A549 (cell line): Measurements from ENCODE around the gene ACOT7. TPM values are rescaled to one million over a fixed set of nuclear protein-coding genes. Genes with fewer than 3 reads are reported as not detected.

Experiments used
- ATAC-seq, 2 experiments: fragments of 200-7000 bp in 1 of 2; fragments of >200 bp in 1 of 2; cut with Nextera tagmentation in 1 of 2; cut with Tn5 transposase in 1 of 2; 3 replicates each; pipeline versions ENCODE4 v1.8.0 to v1.9.1; 2018 to 2020; ENCODE audit warnings: mild to moderate bottlenecking in 1 of 2, moderate library complexity in 1 of 2
- CTCF ChIA-PET: fragments of 300-600 bp; sonication (Branson Sonifier 250); formaldehyde crosslinking; extraction: SDS; loops from one replicate; lab custom pipeline; 2021; ENCODE audit warnings: antibody characterized with exemption, inconsistent platforms; lab: Yijun Ruan, JAX
- POLR2A ChIA-PET: fragments of 350-600 bp; formaldehyde crosslinking; extraction: SDS; loops from one replicate; lab custom pipeline; 2021; ENCODE audit warnings: antibody characterized with exemption, inconsistent platforms; lab: Yijun Ruan, JAX
- DNase-seq, 2 experiments: peaks; one replicate each; pipeline versions ENCODE4 v3.0.0 to v3.0.0-alpha.2; 2011 to 2016; ENCODE audit warnings: low read depth in 1 of 2, low spot score in 1 of 2
- FAIRE-seq: peaks from 2 replicates; lab custom pipeline; 2011; peaks lifted over from hg19 to GRCh38; lab: Jason Lieb, UNC
- H3K27ac ChIP-seq, 2 experiments: fragments of >200 bp; sonication (Bioruptor Twin); formaldehyde crosslinking; 3 replicates each; pipeline ENCODE4 v1.5.1; 2016 to 2017
- H3K4me1 ChIP-seq: fragments of >200 bp; sonication (Bioruptor Twin); formaldehyde crosslinking; 3 replicates; pipeline ENCODE4 v1.6.1; 2016
- H3K4me2 ChIP-seq: fragments of >200 bp; sonication (Bioruptor Twin); formaldehyde crosslinking; 3 replicates; pipeline ENCODE4 v1.6.1; 2016
- H3K4me3 ChIP-seq: fragments of >200 bp; sonication (Bioruptor Twin); formaldehyde crosslinking; 3 replicates; pipeline ENCODE4 v1.5.1; 2016
- H3K9me3 ChIP-seq: fragments of >200 bp; sonication (Bioruptor Twin); formaldehyde crosslinking; 3 replicates; pipeline ENCODE4 v1.6.1; 2016
- CHD2 ChIP-seq: fragments of 150-350 bp; IDR thresholded peaks from 2 replicates; pipeline ENCODE4 v1.6.1; 2014; ENCODE audit warnings: low read length; ENCODE audit not compliant: partially characterized antibody
- CHD4 ChIP-seq: fragments of 200-600 bp; sonication (generic); IDR thresholded peaks from 2 replicates; pipeline ENCODE4 v1.6.1; 2016; ENCODE audit warnings: antibody characterized with exemption, mild to moderate bottlenecking, borderline replicate concordance
- EHF ChIP-seq: fragments of 250-450 bp; sonication (Bioruptor Pico); IDR thresholded peaks from 2 replicates; pipeline ENCODE4 v1.5.0; 2020; ENCODE audit warnings: mild to moderate bottlenecking
- EP300 ChIP-seq, 2 experiments: fragments of >200 bp; sonication (Bioruptor Twin); formaldehyde crosslinking; IDR thresholded peaks; 2 replicates in 1 of 2; 3 replicates in 1 of 2; pipeline ENCODE4 v1.6.1; 2016 to 2017
- ESRRA ChIP-seq: fragments of 150-350 bp; IDR thresholded peaks from 2 replicates; pipeline ENCODE4 v1.6.1; 2014; ENCODE audit warnings: mild to moderate bottlenecking, low read length, borderline replicate concordance
- FOSB ChIP-seq: fragments of 250-450 bp; sonication (Bioruptor Pico); IDR thresholded peaks from 2 replicates; pipeline ENCODE4 v1.5.0; 2020; ENCODE audit warnings: mild to moderate bottlenecking, moderate library complexity
- FOSL2 ChIP-seq, 2 experiments: fragments of 450-650 bp in 1 of 2; fragments of >200 bp in 1 of 2; sonication (Bioruptor Twin) in 1 of 2; formaldehyde crosslinking; IDR thresholded peaks; 2 replicates each; pipeline versions ENCODE4 v1.5.0 to v1.6.1; 2016 to 2020; ENCODE audit warnings: mild to moderate bottlenecking in 1 of 2, moderate library complexity in 1 of 2
- GATA3 ChIP-seq: IDR thresholded peaks from 2 replicates; pipeline ENCODE4 v1.6.1; 2012; ENCODE audit warnings: borderline replicate concordance
- HOXB13 ChIP-seq: fragments of 250-450 bp; sonication (Bioruptor Pico); IDR thresholded peaks from 2 replicates; pipeline ENCODE4 v1.5.0; 2020; ENCODE audit warnings: low read depth, mild to moderate bottlenecking, moderate library complexity
- JUN ChIP-seq, 2 experiments: fragments of >200 bp; sonication (Bioruptor Twin); formaldehyde crosslinking; IDR thresholded peaks; 2 replicates in 1 of 2; 3 replicates in 1 of 2; pipeline ENCODE4 v1.6.1; 2016 to 2017
- JUNB ChIP-seq: fragments of >200 bp; sonication (Bioruptor Twin); formaldehyde crosslinking; IDR thresholded peaks from 2 replicates; pipeline ENCODE4 v1.6.1; 2016
- KDM1A ChIP-seq: fragments of 200-600 bp; sonication (generic); IDR thresholded peaks from 2 replicates; pipeline ENCODE4 v1.6.1; 2016; ENCODE audit warnings: low read depth, mild to moderate bottlenecking
- NPAS2 ChIP-seq: fragments of 250-450 bp; sonication (Bioruptor Pico); IDR thresholded peaks from 2 replicates; pipeline ENCODE4 v1.8.0; 2022; ENCODE audit warnings: mild to moderate bottlenecking, moderate library complexity, borderline replicate concordance
- NR3C1 ChIP-seq: fragments of >200 bp; sonication (Bioruptor Twin); formaldehyde crosslinking; IDR thresholded peaks from 3 replicates; pipeline ENCODE4 v1.6.1; 2017
- POLR2A ChIP-seq: IDR thresholded peaks from 2 replicates; pipeline ENCODE4 v1.6.1; 2012; ENCODE audit warnings: mild to moderate bottlenecking, low read length
- RFX5 ChIP-seq: fragments of 450-650 bp; IDR thresholded peaks from 2 replicates; pipeline ENCODE4 v1.7.1; 2014; ENCODE audit warnings: antibody characterized with exemption, mild to moderate bottlenecking, moderate library complexity
- SMC3 ChIP-seq: fragments of >200 bp; sonication (Bioruptor Twin); formaldehyde crosslinking; IDR thresholded peaks from 3 replicates; pipeline ENCODE4 v1.6.1; 2018; ENCODE audit warnings: inconsistent platforms
- SREBF2 ChIP-seq: fragments of 450-650 bp; IDR thresholded peaks from 2 replicates; pipeline ENCODE4 v1.6.1; 2014; ENCODE audit warnings: mild to moderate bottlenecking, moderate library complexity
- ZFP36 ChIP-seq: fragments of 450-650 bp; IDR thresholded peaks from 2 replicates; pipeline ENCODE4 v1.6.1; 2014; ENCODE audit warnings: borderline replicate concordance; ENCODE audit not compliant: partially characterized antibody
- WGBS: methylation state at CpG from one replicate; pipeline ENCODE4 v1.1.6; 2017; ENCODE audit errors: missing lambda C conversion rate; 5-methylcytosine and 5-hydroxymethylcytosine counted together
- polyA plus RNA-seq, 4 experiments: library from polyadenylated mRNA; depleted of rRNA in 3 of 4; stranded (reverse); fragments of >200 nt; fragmentation: RNase III in 1 of 4; extraction: RNeasy Plus Mini Kit Qiagen cat#74134 plus additional on column Dnase treatment in 1 of 4; gene quantifications; 2 replicates in 3 of 4; 3 replicates in 1 of 4; pipeline ENCODE4 v1.2.3, GENCODE V29; 2011 to 2017
- TF ChIP-seq, protein P1 (sequence below): IDR thresholded peaks from 2 replicates; pipeline ENCODE4 v1.6.1; 2012
- TF ChIP-seq, protein P2 (sequence below): fragments of >200 bp; sonication (Bioruptor Twin); formaldehyde crosslinking; IDR thresholded peaks from 2 replicates; pipeline ENCODE4 v1.6.1; 2016
- TF ChIP-seq, protein P3 (sequence below): fragments of 250-450 bp; sonication (Bioruptor Pico); IDR thresholded peaks from 2 replicates; pipeline ENCODE4 v1.5.0; 2020; ENCODE audit warnings: low read depth, mild to moderate bottlenecking, moderate library complexity
- TF ChIP-seq, protein P4 (sequence below): IDR thresholded peaks from 2 replicates; pipeline ENCODE4 v1.6.1; 2012
- TF ChIP-seq, protein P5 (sequence below): IDR thresholded peaks from 2 replicates; pipeline ENCODE4 v1.6.1; 2012; ENCODE audit warnings: low read depth, borderline replicate concordance

The ACOT7 gene
- polyA plus RNA-seq, 2 of the 4 experiments (the other 2 are of a cell fraction) = 48.0 to 49.6 TPM

DNA sequence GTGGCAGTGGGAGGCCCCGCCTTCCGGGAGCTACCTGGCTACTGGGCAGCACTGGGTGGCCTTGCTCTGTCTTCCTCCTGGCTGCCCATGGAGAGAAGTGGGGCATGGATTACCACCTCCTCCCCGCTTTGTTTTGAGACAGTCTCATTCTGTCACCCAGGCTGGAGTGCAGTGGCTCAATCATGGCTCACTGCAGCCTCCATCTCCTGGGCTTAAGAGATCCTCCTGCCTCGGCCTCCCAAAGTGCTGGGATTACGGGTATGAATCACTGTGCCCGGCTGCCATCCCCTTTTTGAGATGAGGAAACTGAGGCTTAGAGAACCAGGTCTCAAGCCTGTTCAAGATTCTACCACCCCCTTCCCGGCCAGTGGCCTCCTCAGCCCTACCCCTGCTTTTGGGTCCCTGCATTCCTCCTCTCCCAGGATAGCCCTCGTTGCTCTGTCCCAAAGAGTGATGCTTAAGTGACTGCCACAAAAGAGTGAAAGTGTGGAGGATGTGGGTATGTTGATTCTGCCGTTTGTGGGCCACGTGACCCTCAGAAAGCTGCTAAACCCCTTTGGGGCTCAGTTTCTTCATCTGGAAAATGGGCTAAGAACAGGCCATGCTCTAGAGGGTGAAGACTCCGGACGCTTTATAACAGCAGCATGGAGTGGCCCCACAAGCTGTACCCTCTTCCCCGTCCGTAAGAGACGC lies 141.7 kb downstream of the ACOT7 start:
- Histone ChIP-seq H3K9me3 (no peaks in the 10 kb centered on the region), H3K27ac (no peak overlapping the region), H3K4me1 (no peaks in the 10 kb centered on the region), H3K4me3 (no peak overlapping the region), H3K4me2 (no peak overlapping the region)
- ATAC-seq (no peak), DNase-seq (no peak), FAIRE-seq (no peak)
- 63% methylated on average over 15 of the region's 15 CpGs for WGBS
- ChIA-PET POLR2A (no interaction called here), CTCF (interaction anchor here (1.0 to 9.9 kb wide), 4 partner anchors 86 to 171 kb away, joined by 3 to 250 read pairs (median 32); no protein-coding TSS in a partner anchor)
- TF ChIP-seq GATA3 = no peak
- TF ChIP-seq JUNB = no peak
- no peak for TF ChIP-seq NR3C1
- TF ChIP-seq RFX5 = no peak
- no peak for TF ChIP-seq FOSB (CRISPR knock-in tag)
- no peak for TF ChIP-seq CHD2
- TF ChIP-seq, protein P1, sequence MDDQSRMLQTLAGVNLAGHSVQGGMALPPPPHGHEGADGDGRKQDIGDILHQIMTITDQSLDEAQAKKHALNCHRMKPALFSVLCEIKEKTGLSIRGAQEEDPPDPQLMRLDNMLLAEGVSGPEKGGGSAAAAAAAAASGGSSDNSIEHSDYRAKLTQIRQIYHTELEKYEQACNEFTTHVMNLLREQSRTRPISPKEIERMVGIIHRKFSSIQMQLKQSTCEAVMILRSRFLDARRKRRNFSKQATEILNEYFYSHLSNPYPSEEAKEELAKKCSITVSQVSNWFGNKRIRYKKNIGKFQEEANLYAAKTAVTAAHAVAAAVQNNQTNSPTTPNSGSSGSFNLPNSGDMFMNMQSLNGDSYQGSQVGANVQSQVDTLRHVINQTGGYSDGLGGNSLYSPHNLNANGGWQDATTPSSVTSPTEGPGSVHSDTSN = no peak
- no peak for TF ChIP-seq KDM1A
- TF ChIP-seq, protein P2, sequence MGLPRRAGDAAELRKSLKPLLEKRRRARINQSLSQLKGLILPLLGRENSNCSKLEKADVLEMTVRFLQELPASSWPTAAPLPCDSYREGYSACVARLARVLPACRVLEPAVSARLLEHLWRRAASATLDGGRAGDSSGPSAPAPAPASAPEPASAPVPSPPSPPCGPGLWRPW = no peak

DNA sequence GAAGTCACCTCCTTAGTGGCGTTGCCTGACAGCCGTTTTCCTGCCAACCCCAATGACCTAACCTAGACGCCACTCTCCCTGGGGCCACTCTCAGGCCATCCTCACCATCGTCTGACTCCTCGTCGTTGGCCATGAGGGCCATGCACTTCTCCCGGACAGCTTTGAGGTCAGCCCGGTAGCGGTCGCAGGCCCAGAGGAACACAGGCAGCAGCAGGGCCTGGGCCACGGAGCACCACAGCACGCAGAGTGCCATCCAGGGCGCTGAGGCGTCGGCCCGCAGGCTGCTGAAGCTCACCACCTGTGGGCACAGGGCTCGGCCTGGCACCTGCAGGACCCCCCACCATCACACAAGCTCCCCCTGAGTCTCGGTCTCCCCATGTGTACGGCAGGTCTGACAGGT lies 142.3 kb downstream of the ACOT7 start:
- 48% methylated on average over 9 of the region's 19 CpGs for WGBS

DNA sequence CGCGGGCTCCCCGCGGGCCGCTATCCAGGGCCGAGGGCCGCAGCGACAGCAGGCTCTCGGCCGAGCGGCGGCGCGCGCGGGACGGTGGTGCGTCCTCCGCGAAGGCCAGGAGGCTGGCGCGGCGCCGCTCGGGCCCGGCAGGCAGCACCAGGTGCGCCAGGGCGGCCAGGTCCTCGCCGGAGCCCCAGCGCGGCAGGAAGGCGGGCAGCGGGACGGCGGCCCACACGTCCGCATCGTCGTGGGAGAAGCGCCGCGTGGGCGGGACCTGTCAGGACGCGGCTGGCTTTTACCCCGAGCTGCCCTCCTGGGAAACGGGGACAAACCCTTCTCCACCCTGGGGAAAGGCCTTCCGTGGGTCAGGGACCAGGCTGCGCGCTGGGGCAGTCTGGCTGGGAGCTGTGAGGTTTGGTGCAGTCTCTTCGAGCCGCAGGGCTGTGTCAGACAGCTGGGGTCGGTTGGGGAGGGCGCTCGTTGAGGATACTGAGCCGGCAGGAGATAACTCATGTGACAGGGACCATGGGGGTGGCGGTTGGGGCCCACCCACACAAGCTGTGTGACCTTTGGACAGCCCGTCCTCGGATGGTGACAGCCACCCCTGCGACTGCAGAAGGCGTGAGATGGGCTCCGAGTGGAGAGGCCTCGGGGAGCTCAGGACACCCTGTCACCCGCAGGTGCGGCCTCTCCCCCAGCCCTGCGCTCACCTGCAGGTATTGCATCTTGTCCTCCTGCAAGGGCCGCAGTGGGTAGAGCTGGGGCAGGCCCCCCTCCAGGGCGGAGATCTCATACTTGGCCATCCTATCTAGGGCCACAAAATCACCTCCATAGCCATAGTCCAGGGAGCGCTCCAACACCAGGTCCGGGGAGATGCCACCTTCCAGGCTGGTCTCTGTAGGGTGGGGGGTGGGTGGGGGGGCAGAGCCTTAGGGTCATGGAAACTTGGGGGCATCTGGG lies 143.6 kb downstream of the ACOT7 start:
- ATAC-seq (no peak), FAIRE-seq (no peak), DNase-seq (no peak)
- peak overlapping the region; percentile 36; the same call in 2 of the 3 replicates for H3K4me3 ChIP-seq
- H3K27ac ChIP-seq = no peak overlapping the region
- peak overlapping the region; percentile 63 for H3K4me2 ChIP-seq
- TF ChIP-seq FOSL2 (IDR thresholded peaks at IDR 0.05) (no peak), FOSL2 (CRISPR knock-in tag; IDR thresholded peaks at IDR 0.05) (no peak), EHF (no peak), ESRRA (no peak), SMC3 (no peak), EP300 (IDR thresholded peaks at IDR 0.05) (no peak), CHD4 (no peak), JUN (IDR thresholded peaks at IDR 0.05) (no peak), ZFP36 (no peak), POLR2A (no peak), SREBF2 (no peak), NPAS2 (CRISPR knock-in tag) (no peak)
- TF ChIP-seq, protein P3, sequence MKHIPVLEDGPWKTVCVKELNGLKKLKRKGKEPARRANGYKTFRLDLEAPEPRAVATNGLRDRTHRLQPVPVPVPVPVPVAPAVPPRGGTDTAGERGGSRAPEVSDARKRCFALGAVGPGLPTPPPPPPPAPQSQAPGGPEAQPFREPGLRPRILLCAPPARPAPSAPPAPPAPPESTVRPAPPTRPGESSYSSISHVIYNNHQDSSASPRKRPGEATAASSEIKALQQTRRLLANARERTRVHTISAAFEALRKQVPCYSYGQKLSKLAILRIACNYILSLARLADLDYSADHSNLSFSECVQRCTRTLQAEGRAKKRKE (CRISPR knock-in tag) = no peak
- TF ChIP-seq, protein P4, sequence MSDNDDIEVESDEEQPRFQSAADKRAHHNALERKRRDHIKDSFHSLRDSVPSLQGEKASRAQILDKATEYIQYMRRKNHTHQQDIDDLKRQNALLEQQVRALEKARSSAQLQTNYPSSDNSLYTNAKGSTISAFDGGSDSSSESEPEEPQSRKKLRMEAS = no peak
- TF ChIP-seq, protein P5, sequence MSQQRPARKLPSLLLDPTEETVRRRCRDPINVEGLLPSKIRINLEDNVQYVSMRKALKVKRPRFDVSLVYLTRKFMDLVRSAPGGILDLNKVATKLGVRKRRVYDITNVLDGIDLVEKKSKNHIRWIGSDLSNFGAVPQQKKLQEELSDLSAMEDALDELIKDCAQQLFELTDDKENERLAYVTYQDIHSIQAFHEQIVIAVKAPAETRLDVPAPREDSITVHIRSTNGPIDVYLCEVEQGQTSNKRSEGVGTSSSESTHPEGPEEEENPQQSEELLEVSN = no peak
- POLR2A ChIA-PET = no interaction called here
- CTCF ChIA-PET = interaction anchor here (0.5 to 9.9 kb wide), 12 partner anchors 10 to 201 kb away, joined by 3 to 250 read pairs (median 3); no protein-coding TSS in a partner anchor
- peaks cover 6% of the 10 kb centered on the region; the same call in 2 of the 3 replicates for H3K4me1 ChIP-seq
- 40% methylated on average over 2 of the region's 71 CpGs for WGBS
- H3K9me3 ChIP-seq = no peaks in the 10 kb centered on the region

More for the DNA sequence above, 142.3 kb downstream of the ACOT7 start:
- ChIA-PET CTCF (interaction anchor here (0.7 to 9.9 kb wide), 6 partner anchors 9 to 153 kb away, joined by 3 to 250 read pairs (median 4); no protein-coding TSS in a partner anchor), POLR2A (no interaction called here)
- H3K9me3 ChIP-seq = no peaks in the 10 kb centered on the region
- no peak overlapping the region for H3K4me2 ChIP-seq
- FAIRE-seq (no peak), DNase-seq (no peak), ATAC-seq (no peak)
- H3K4me1 ChIP-seq = peaks cover 4% of the 10 kb centered on the region; the same call in 2 of the 3 replicates
- H3K4me3 ChIP-seq = no peak overlapping the region
- TF ChIP-seq HOXB13 (CRISPR knock-in tag) (no peak), SREBF2 (no peak), ESRRA (no peak), JUNB (no peak)
- no peak overlapping the region for H3K27ac ChIP-seq
